IMR-90 (cell line): Measurements from ENCODE around the gene SGSM2.
A peak's percentile ranks its signal among the peaks of the same experiment; 100 is the strongest.

Source experiments
- BHLHE40 ChIP-seq: fragments of 150-350 bp; IDR thresholded peaks from 2 replicates; pipeline ENCODE4 v1.6.1; 2016; ENCODE audit warnings: mild to moderate bottlenecking, low read depth, low read length
- CTCF ChIP-seq: conservative IDR thresholded peaks from 2 replicates; pipeline ENCODE4 v1.5.1; 2012; ENCODE audit warnings: mild to moderate bottlenecking, low read depth, low read length, improper control_type of control experiment
- MAFK ChIP-seq: IDR thresholded peaks from 2 replicates; pipeline ENCODE4 v1.6.1; 2012; ENCODE audit warnings: low read depth, low read length, improper control_type of control experiment
- MAZ ChIP-seq: IDR thresholded peaks from 2 replicates; pipeline ENCODE4 v1.6.1; 2012; ENCODE audit warnings: low read depth, mild to moderate bottlenecking, low read length, improper control_type of control experiment, moderate library complexity, borderline replicate concordance
- POLR2A ChIP-seq: IDR thresholded peaks from 2 replicates; pipeline ENCODE4 v1.6.1; 2012; ENCODE audit warnings: mild to moderate bottlenecking, low read depth, low read length
- RFX5 ChIP-seq: IDR thresholded peaks from 2 replicates; pipeline ENCODE4 v1.8.0; 2012; ENCODE audit warnings: low read depth, mild to moderate bottlenecking, low read length, moderate library complexity
- SMC3 ChIP-seq: fragments of 150-350 bp; IDR thresholded peaks from 2 replicates; pipeline ENCODE4 v1.6.1; 2016; ENCODE audit warnings: low read depth, mild to moderate bottlenecking, antibody characterized with exemption, low read length, moderate library complexity

GRCh38 chr17:2398655-2399571 is 61.6 kb downstream of the SGSM2 start:
- no peak for TF ChIP-seq CTCF
- TF ChIP-seq MAZ, result peak; percentile 54; the same call in 1 of the 2 replicates
- TF ChIP-seq POLR2A, result peak; percentile 47; the same call in 1 of the 2 replicates
- TF ChIP-seq MAFK, result no peak
- TF ChIP-seq SMC3, result no peak
- 0 out of 2 replicates have a peak, but pooled peaks have one; percentile 34 for TF ChIP-seq BHLHE40
- no peak for TF ChIP-seq RFX5
